Osteoblast (primary cell): ENCODE data around the gene ARHGEF2. TPM values are rescaled to one million over a fixed set of nuclear protein-coding genes. Genes with fewer than 3 reads are reported as not detected.

ENCODE experiments used
- DNase-seq: peaks from one replicate; pipeline ENCODE4 v3.0.0; 2011; ENCODE audit warnings: low spot score, mixed read lengths; ENCODE audit not compliant: insufficient read length; ENCODE audit errors: missing footprints
- H2AFZ ChIP-seq: 2 replicates; pipeline ENCODE4 v1.6.0; 2011; ENCODE audit warnings: mild to moderate bottlenecking, low read length
- H3K27ac ChIP-seq: 2 replicates; pipeline ENCODE4 v1.5.1; 2011; ENCODE audit warnings: mild to moderate bottlenecking, low read depth, low read length, moderate library complexity
- H3K27me3 ChIP-seq: 2 replicates; pipeline ENCODE4 v1.6.0; 2012; ENCODE audit warnings: mild to moderate bottlenecking, control low read depth, inconsistent platforms, low read length, moderate library complexity; ENCODE audit not compliant: insufficient read depth
- H3K36me3 ChIP-seq: 2 replicates; pipeline ENCODE4 v1.5.1; 2011; ENCODE audit warnings: mild to moderate bottlenecking, low read length, control low read depth, moderate library complexity; ENCODE audit not compliant: insufficient read depth
- H3K4me1 ChIP-seq: 2 replicates; pipeline ENCODE4 v1.5.1; 2011; ENCODE audit warnings: mild to moderate bottlenecking, low read length, control low read depth, moderate library complexity; ENCODE audit not compliant: insufficient read depth
- H3K4me2 ChIP-seq: 2 replicates; pipeline ENCODE4 v1.6.0; 2011; ENCODE audit warnings: mild to moderate bottlenecking, low read length; ENCODE audit not compliant: insufficient read depth
- H3K4me3 ChIP-seq: fragments of 200-600 bp; sonication (generic); 3 replicates; pipeline ENCODE4 v1.5.1; 2012; ENCODE audit warnings: mild to moderate bottlenecking, low read length, inconsistent platforms; ENCODE audit not compliant: insufficient read depth
- H3K79me2 ChIP-seq: 2 replicates; pipeline ENCODE4 v1.6.0; 2012; ENCODE audit warnings: mild to moderate bottlenecking, low read length, control low read depth, inconsistent platforms; ENCODE audit not compliant: insufficient read depth
- H3K9me3 ChIP-seq: 2 replicates; pipeline ENCODE4 v1.5.1; 2011; ENCODE audit warnings: low read depth, low read length, control low read depth
- H4K20me1 ChIP-seq: 2 replicates; pipeline ENCODE4 v1.6.0; 2012; ENCODE audit warnings: mild to moderate bottlenecking, low read length, control low read depth; ENCODE audit not compliant: insufficient read depth
- CTCF ChIP-seq: IDR thresholded peaks from 2 replicates; pipeline ENCODE4 v1.5.1; 2011; ENCODE audit warnings: mild to moderate bottlenecking, low read depth, low read length, moderate library complexity; ENCODE audit errors: extremely low read depth
- total RNA-seq: library from RNA; depleted of rRNA; stranded (reverse); fragments of >200 nt; gene quantifications from 2 replicates; pipeline ENCODE4 v1.2.3, GENCODE V29; 2012

ARHGEF2 gene
- total RNA-seq, 1 donor = 183 TPM

GRCh38 chr1:155979597-155980343 is 1.4 kb upstream of the ARHGEF2 start:
- DNase-seq = peak; percentile 85
- H3K27me3 ChIP-seq = no peaks in the 10 kb centered on the region

GRCh38 chr1:155978973-155979429 is 654 bp upstream of the ARHGEF2 start:
- Histone ChIP-seq H3K9me3 (no peaks in the 10 kb centered on the region), H3K4me1 (peaks cover 81% of the 10 kb centered on the region), H3K36me3 (no peaks in the 10 kb centered on the region), H3K27me3 (no peaks in the 10 kb centered on the region), H2AFZ (peak overlapping the region; percentile 10), H3K4me2 (peak overlapping the region; percentile 94), H3K4me3 (peak overlapping the region; percentile 91), H3K79me2 (peaks cover 85% of the 10 kb centered on the region), H3K27ac (peak overlapping the region; percentile 92), H4K20me1 (peaks cover 24% of the 10 kb centered on the region)
- no peak for TF ChIP-seq CTCF
- no peak for DNase-seq

More at GRCh38 chr1:155979597-155980343, 1.4 kb upstream of the ARHGEF2 start:
- Histone ChIP-seq H3K27ac (peak overlapping the region; percentile 92), H3K79me2 (peaks cover 78% of the 10 kb centered on the region), H4K20me1 (peaks cover 17% of the 10 kb centered on the region), H3K4me3 (peak overlapping the region; percentile 91), H3K4me1 (peaks cover 78% of the 10 kb centered on the region), H2AFZ (no peak overlapping the region), H3K4me2 (peak overlapping the region; percentile 94), H3K9me3 (no peaks in the 10 kb centered on the region), H3K36me3 (no peaks in the 10 kb centered on the region)
- no peak for TF ChIP-seq CTCF

GRCh38 chr1:155977690-155978324 is 540 bp downstream of the ARHGEF2 start:
- Histone ChIP-seq H3K27me3 (no peaks in the 10 kb centered on the region), H3K36me3 (no peaks in the 10 kb centered on the region), H2AFZ (peak overlapping the region; percentile 38), H4K20me1 (peaks cover 32% of the 10 kb centered on the region), H3K79me2 (peaks cover 94% of the 10 kb centered on the region), H3K27ac (peak overlapping the region; percentile 92), H3K4me3 (peak overlapping the region; percentile 91), H3K9me3 (no peaks in the 10 kb centered on the region), H3K4me1 (peaks cover 69% of the 10 kb centered on the region), H3K4me2 (peak overlapping the region; percentile 94)
- DNase-seq = peak; percentile 92
- no peak for TF ChIP-seq CTCF
